ENCODE measurements around the gene MX2.

DNA sequence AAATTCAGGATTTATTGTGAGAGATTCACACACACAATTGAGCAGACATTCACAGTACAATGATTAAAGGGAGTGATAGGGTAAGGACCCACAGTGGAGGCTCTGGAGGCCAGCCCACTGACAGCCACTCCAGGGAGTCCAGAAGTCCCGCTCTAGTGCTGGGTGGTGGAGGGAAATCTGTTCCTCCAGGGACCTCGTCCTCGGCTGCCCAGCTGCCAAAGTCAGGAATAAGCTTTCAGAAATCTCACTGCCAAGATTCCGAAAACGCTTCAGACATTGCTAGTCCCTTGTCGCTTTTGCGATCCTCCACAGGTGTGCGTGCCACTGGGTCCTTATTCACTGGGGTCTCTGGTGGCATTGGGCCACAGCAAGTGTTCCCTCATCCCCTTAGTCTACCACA is 66.5 kb downstream of the MX2 start:
- no peak for TF ChIP-seq CTCF (IDR thresholded peaks at IDR 0.05)
- TF ChIP-seq POLR2A (IDR thresholded peaks at IDR 0.05), result no peak
